ENCODE measurements around the gene PTPRS.

The PTPRS gene

DNA sequence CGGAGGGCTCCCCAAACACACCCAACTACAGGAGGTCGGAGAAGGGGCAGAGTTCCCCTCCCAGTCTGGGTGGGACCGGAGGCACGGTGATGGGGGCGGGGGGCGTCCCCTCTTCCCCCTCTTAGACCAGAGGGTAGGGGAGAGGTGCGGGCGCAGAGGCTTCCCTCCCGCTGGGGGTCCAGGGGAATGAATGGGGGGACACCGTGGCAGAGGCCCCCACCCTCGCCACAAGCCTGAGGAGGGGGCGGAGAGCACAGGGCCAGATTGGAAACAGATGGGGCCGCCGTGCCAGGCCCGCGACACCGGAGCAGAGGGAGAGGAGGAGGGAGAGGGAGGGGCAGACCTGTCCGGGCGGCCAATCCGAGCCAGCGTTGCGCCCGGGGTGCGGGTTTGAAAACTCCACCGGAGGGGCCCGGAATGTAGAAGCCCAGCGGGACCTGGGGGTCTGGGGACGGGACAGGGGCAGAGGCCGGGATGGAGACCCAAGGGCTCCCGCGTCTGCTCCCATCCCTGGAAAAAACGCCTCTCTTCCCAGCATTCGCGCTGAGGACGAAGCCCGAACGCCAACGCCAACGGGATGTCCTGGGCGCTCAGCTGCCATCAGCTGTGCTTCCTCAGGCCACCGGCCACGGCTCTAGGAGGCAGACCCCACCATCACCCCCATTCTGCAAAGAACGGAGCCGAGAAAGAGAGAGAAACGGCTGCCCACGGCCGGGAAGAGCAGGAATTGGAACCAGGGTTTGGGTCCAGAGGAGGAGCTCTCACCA lies 46.8 kb downstream of the PTPRS start:
- ChIA-PET POLR2A (interaction anchor here (0.6 to 1.5 kb wide), 8 partner anchors 11 to 610 kb away, joined by 3 to 7 read pairs (median 3); partner anchors contain the start of gene NDUFA11), CTCF (no interaction called here)
- H3K4me3 ChIP-seq (ENCODE audit: low read depth, low read length): peak overlapping the region; percentile 76
- TF ChIP-seq, protein P1, sequence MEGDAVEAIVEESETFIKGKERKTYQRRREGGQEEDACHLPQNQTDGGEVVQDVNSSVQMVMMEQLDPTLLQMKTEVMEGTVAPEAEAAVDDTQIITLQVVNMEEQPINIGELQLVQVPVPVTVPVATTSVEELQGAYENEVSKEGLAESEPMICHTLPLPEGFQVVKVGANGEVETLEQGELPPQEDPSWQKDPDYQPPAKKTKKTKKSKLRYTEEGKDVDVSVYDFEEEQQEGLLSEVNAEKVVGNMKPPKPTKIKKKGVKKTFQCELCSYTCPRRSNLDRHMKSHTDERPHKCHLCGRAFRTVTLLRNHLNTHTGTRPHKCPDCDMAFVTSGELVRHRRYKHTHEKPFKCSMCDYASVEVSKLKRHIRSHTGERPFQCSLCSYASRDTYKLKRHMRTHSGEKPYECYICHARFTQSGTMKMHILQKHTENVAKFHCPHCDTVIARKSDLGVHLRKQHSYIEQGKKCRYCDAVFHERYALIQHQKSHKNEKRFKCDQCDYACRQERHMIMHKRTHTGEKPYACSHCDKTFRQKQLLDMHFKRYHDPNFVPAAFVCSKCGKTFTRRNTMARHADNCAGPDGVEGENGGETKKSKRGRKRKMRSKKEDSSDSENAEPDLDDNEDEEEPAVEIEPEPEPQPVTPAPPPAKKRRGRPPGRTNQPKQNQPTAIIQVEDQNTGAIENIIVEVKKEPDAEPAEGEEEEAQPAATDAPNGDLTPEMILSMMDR (IDR thresholded peaks at IDR 0.05; ENCODE audit: insufficient read depth, low read length, missing control alignments): no peak
- no peak for DNase-seq (ENCODE audit: low read depth, low spot score)

DNA sequence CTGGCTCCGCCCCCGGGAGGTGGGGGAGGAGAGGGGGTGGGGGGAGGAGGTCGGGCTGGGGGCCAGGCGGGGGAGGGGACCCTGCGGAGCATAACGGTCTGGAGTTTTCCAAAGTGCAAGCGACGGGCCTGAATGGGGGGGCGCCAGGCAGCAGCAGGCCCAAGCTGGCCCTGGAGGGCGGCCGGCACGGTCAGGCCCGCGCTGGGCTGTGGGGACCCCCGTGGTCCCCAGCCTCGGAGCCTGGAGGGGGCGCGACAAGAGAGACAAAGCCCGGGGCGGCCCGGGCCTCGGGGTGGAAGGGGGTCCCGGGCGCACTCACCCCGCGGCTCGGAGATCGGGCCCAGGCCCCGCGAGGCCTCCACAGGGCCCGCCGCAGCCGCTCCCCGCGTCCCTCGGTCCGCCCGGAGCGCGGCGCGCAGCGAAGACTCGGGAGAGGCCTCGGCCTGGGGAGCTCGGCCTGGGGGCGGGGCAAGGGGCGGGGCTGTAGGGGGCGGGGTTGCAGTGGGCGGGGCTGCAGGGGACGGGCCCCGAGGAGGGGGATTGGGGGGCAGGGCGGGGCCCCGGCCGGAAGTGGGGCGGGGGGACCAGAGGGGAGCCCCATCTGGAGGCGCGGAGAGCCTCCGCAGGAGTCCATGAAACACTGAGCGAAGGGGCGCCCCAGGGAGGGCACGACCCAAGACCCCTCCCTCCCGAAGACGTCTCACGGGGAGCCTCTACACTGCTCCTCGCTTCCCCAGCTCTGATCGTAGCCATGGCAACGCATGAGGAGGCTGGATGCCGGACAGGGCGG lies 47.6 kb downstream of the PTPRS start:
- H3K4me3 ChIP-seq (ENCODE audit: low read depth, low read length): peak overlapping the region; percentile 76
- ChIA-PET POLR2A (interaction anchor here (0.6 to 1.5 kb wide), 8 partner anchors 11 to 610 kb away, joined by 3 to 7 read pairs (median 3); partner anchors contain the start of gene NDUFA11), CTCF (interaction anchor here (0.5 kb wide), 1 partner anchor 284 kb away, joined by 3 read pairs; no protein-coding TSS in a partner anchor)
- TF ChIP-seq, protein P1 (IDR thresholded peaks at IDR 0.05; ENCODE audit: insufficient read depth, low read length, missing control alignments): no peak
- DNase-seq (ENCODE audit: low read depth, low spot score): no peak

DNA sequence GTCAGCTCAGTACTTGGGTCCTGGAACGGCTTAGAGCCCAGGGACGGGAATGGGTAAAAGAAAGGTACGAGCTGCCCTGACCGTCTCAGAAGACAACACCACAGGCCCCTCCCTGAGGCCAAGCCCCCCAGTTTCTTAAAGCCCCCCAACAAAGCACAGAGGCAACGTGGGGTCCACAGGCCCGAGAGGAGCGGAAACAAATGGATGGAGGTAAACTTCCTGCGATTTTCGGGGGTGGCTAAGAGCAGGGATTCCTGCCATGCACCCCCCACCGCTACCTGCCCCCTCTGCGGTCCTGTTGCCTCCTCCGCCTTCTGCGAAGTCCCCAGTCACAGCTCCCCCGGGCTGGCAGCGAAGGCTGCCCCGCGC lies 48.2 kb downstream of the PTPRS start:
- DNase-seq (ENCODE audit: low read depth, low spot score): no peak
- POLR2A ChIA-PET: interaction anchor here (1.3 to 1.5 kb wide), 3 partner anchors 11 to 17 kb away, joined by 3 to 7 read pairs (median 3); no protein-coding TSS in a partner anchor
- CTCF ChIA-PET: interaction anchor here (1.4 kb wide), 1 partner anchor 22 kb away, joined by 5 read pairs; no protein-coding TSS in a partner anchor
- peak overlapping the region; percentile 76 for H3K4me3 ChIP-seq (ENCODE audit: low read depth, low read length)
- TF ChIP-seq, protein P1 (IDR thresholded peaks at IDR 0.05; ENCODE audit: insufficient read depth, low read length, missing control alignments): no peak

DNA sequence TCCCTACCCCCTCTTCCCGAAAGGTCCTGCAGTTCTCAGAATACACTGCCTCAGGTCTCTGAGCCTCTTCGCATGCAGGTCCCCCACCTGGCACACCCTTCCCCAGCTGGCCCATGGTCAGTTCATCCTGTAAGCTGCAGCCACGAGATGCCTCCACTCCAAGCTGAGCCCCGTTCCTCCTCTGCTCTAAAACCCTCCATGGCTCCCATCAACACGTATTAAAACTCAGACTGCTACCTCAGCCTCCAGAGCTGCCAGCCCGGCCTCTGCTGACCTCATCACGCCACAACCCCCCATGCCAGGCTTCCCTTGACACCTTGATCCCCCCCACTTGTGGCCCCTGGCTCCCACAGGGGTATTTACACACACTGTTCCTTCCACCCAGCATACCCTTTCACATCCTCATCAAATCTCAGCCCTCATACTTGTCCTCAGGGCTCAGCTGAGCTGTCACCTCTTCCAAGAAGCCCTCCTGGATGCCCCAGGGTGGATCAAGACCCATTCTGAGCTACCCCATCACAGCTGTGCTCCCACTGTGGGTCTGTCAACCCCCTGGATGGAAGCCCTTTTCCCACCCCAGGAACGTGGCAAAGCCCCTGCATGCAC lies 48.9 kb downstream of the PTPRS start:
- ChIA-PET POLR2A (no interaction called here), CTCF (interaction anchor here (1.4 kb wide), 1 partner anchor 21 kb away, joined by 5 read pairs; no protein-coding TSS in a partner anchor)
- DNase-seq (ENCODE audit: low read depth, low spot score): no peak
- H3K4me3 ChIP-seq (ENCODE audit: low read depth, low read length): peak overlapping the region; percentile 76
- TF ChIP-seq, protein P1 (IDR thresholded peaks at IDR 0.05; ENCODE audit: insufficient read depth, low read length, missing control alignments): no peak
